Mammary epithelial cell (primary cell): ENCODE results near the gene C1orf226.

Experiments
- EZH2 ChIP-seq: IDR thresholded peaks from 2 replicates; pipeline ENCODE4 v1.6.1; 2012; ENCODE audit warnings: low read length, inconsistent platforms, borderline replicate concordance
- TF ChIP-seq, protein P1 (sequence below), 2 donors: IDR thresholded peaks in 1 of 2; conservative IDR thresholded peaks in 1 of 2; 2 replicates each; pipeline ENCODE4 v1.5.1; 2011 to 2012; ENCODE audit warnings: inconsistent platforms in 2 of 2, low read length in 2 of 2, mild to moderate bottlenecking in 2 of 2, control low read depth in 1 of 2, low read depth in 1 of 2; ENCODE audit not compliant: insufficient read depth in 1 of 2; ENCODE audit errors: extremely low read depth in 1 of 2

DNA sequence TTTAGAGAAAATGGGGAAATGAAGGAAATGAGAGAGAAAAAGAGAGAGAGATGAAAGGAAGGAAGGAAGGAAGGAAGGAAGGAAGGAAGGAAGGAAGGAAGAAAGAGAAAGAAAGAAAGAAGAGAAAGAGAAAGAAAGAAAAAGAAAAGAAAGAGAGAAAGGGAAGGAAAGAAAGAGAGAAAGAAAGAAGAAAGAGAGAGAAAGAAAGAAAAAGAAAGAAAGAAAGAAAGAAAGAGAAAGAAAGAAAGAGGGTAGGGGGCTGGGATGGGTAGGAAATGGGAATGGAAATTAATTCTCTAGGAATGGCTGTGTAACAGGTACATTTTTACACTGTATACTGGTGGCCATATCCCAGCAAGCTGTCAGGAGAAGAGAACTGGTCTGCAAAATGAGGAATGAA, 34.7 kb downstream of the C1orf226 start:
- TF ChIP-seq, protein P1, sequence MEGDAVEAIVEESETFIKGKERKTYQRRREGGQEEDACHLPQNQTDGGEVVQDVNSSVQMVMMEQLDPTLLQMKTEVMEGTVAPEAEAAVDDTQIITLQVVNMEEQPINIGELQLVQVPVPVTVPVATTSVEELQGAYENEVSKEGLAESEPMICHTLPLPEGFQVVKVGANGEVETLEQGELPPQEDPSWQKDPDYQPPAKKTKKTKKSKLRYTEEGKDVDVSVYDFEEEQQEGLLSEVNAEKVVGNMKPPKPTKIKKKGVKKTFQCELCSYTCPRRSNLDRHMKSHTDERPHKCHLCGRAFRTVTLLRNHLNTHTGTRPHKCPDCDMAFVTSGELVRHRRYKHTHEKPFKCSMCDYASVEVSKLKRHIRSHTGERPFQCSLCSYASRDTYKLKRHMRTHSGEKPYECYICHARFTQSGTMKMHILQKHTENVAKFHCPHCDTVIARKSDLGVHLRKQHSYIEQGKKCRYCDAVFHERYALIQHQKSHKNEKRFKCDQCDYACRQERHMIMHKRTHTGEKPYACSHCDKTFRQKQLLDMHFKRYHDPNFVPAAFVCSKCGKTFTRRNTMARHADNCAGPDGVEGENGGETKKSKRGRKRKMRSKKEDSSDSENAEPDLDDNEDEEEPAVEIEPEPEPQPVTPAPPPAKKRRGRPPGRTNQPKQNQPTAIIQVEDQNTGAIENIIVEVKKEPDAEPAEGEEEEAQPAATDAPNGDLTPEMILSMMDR (conservative IDR thresholded peaks at IDR 0.05 in 1 of 2, IDR thresholded peaks at IDR 0.05 in 1 of 2; ENCODE audit: extremely low read depth in 1 of 2, insufficient read depth in 1 of 2, low read depth in 1 of 2, low read length in 2 of 2), result no peak
- TF ChIP-seq EZH2, result no peak
